Stimulated activated CD4-positive, alpha-beta T cell treated with anti-CD3 and anti-CD28 coated beads, Interleukin-4, amount 100 ng/mL, for 24 hours (primary cell): ENCODE results near the gene HEATR5A.
A peak's percentile ranks its signal among the peaks of the same experiment; 100 is the strongest.
"Not testable (repeated sequence)": the region's sequence is repeated elsewhere in the genome, so short reads cannot be mapped to it uniquely, and the experiment has no call there.

Source experiments
- DNase-seq: peaks from one replicate; pipeline ENCODE4 v3.0.0-alpha.2; 2020

Gene HEATR5A

GRCh38 chr14:31253746-31254471, 166.4 kb downstream of the HEATR5A start:
- DNase-seq, result no peak

DNA sequence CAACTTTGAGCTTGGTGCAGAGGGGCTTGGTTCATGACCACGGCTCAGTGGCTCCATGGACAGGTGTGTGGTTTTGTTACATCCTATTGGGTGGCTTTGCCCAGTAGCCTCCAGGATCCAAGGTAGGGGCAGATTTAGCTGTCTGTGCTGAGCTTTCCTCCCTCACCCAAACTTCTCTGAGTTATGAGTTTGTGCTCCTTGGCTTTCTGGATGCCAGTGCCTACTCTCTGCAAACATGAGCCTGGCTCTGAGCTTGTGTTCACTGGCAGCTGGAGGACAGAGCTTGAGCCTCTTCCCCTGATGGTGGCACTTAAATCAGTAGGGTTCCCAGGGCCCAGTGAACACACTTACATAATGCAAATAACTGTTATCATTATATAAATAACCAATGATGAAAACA, 167.5 kb downstream of the HEATR5A start:
- DNase-seq, result no peak

DNA sequence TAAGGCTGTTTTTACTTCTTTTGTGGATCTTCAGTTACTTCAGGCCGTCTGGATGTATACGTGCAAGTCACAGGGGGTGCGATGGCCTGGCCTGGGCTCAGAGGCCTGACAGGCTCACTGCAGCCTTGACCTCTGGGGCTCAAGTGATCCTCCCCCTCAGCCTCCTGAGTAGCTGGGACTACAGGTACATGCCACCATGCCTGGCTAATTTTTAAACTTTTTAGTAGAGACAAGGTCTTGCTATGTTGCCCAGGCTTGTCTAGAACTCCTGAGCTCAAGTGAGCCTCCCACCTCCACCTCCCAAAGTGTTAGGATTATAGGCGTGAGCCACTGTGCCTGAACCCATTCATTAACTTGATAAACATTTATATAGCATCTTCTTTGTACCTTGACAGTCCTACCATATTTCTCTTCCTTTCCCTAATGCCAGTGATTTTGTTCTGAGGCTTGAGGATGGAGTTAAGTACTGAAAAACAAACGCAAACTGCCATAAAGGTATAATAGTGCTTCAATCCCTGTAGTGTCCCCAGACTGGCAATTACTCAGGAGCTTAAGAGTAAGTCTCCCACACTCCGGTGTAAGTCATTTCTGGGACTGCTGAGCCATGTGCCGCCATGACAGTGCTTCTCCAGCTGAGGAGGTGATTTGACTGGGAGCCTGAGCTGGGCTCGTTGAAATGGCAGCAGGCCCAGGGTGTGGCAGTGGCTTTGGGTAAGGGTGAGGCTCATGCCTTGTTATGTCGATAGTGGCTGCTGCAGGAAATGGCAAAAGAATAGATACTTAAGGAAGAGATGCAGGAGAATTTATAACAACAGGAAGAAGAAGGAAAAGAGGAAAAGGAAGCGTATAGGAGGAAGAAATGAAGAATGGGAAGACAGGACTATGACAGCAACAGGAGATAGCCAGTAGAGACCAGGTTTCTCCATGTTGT, 169.1 kb downstream of the HEATR5A start:
- no peak for DNase-seq

- DNase-seq, result no peak
Observed at GRCh38 chr14:31244626-31245025, 175.7 kb downstream of the HEATR5A start.

GRCh38 chr14:31243860-31244259, 176.5 kb downstream of the HEATR5A start:
- DNase-seq, result peak; percentile 12

DNA sequence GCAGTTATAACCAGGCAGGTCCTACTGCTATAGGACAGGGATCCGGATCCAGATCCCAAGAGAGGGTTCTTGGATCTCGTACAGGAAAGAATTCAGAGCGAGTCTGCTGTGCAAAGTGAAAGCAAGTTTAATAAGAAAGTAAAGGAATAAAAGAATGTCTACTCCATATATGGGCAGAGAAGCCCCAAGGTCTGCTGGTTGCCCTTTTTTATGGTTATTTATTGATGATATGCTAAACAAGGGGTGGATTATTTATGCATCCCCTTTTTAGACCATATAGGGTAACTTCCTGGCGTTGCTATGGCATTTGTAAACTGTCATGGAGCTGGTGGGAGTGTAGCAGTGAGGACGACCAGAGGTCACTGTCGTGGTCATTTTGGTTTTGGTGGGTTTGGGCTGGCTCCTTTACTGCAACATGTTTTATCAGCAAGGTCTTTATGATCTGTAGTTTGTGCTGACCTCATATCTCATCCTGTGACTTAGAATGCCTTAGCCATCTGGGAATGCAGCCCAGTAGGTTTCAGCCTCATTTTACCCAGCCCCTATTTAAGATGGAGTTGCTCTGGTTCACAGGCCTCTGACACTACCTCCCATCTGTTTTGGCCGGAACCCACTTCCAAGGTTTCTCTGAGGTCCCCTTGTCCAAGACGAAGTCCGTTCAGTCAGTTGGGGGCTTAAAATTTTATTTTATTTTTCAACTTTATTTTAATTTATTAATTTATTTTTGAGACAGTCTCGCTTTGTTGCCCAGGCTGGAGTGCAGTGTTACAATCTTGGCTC, 178.0 kb downstream of the HEATR5A start:
- not testable (repeated sequence) for DNase-seq
